Inflammatory macrophage treated with lipopolysaccharide for 1 hour (primary cell): ENCODE results near the gene GLRA3.
A peak's percentile ranks its signal among the peaks of the same experiment; 100 is the strongest.
"Not testable (repeated sequence)": the region's sequence is repeated elsewhere in the genome, so short reads cannot be mapped to it uniquely, and the experiment has no call there.

Experiments
- DNase-seq, 2 donors: peaks; one replicate each; pipeline ENCODE4 v3.0.0-alpha.2; 2020 to 2022

Gene GLRA3

GRCh38 chr4:174808836-174809235 is 20.2 kb downstream of the GLRA3 start:
- no peak for DNase-seq

- DNase-seq = no peak
These were observed 20.9 kb downstream of the GLRA3 start for GRCh38 chr4:174808119-174808518.

GRCh38 chr4:174805746-174806145 is 23.3 kb downstream of the GLRA3 start:
- DNase-seq = no peak

- no peak for DNase-seq
These were observed 34.4 kb downstream of the GLRA3 start for GRCh38 chr4:174794543-174795094.

- no peak for DNase-seq
These were observed 39.4 kb downstream of the GLRA3 start for GRCh38 chr4:174789657-174790056.

GRCh38 chr4:174778274-174778986 is 50.6 kb downstream of the GLRA3 start:
- DNase-seq = not testable (repeated sequence)

GRCh38 chr4:174775366-174775765 is 53.7 kb downstream of the GLRA3 start:
- DNase-seq = no peak

- peak; percentile 3 to 42 for DNase-seq
These were observed 64.8 kb downstream of the GLRA3 start for GRCh38 chr4:174764105-174764729.

GRCh38 chr4:174763454-174764104 is 65.5 kb downstream of the GLRA3 start:
- no peak for DNase-seq

- DNase-seq = no peak
These were observed 67.6 kb downstream of the GLRA3 start for GRCh38 chr4:174761451-174761850.

- DNase-seq = no peak
These were observed 71.3 kb downstream of the GLRA3 start for GRCh38 chr4:174757736-174758135.

GRCh38 chr4:174753021-174753420 is 76.0 kb downstream of the GLRA3 start:
- DNase-seq = no peak

GRCh38 chr4:174752026-174752425 is 77.0 kb downstream of the GLRA3 start:
- no peak for DNase-seq

- DNase-seq = no peak
These were observed 80.0 kb downstream of the GLRA3 start for GRCh38 chr4:174749091-174749490.

GRCh38 chr4:174746710-174747109 is 82.3 kb downstream of the GLRA3 start:
- DNase-seq = no peak

GRCh38 chr4:174742561-174742960 is 86.5 kb downstream of the GLRA3 start:
- no peak for DNase-seq

- DNase-seq = no peak
These were observed 89.5 kb downstream of the GLRA3 start for GRCh38 chr4:174739576-174739975.

GRCh38 chr4:174734181-174734580 is 94.9 kb downstream of the GLRA3 start:
- no peak for DNase-seq

- DNase-seq = no peak
These were observed 111.2 kb downstream of the GLRA3 start for GRCh38 chr4:174717828-174718227.

- no peak for DNase-seq
These were observed 111.9 kb downstream of the GLRA3 start for GRCh38 chr4:174716986-174717770.

- DNase-seq = peak; percentile 30 to 59
These were observed 114.4 kb downstream of the GLRA3 start for GRCh38 chr4:174714393-174715211.

- DNase-seq = no peak
These were observed 115.2 kb downstream of the GLRA3 start for GRCh38 chr4:174713821-174714220.
